Right hindlimb (tissue), 1 donor: Measurements from ENCODE around the gene FHIT.

Experiments
- DNase-seq: peaks from one replicate; pipeline ENCODE4 v3.0.0-alpha.2; 2018

Gene FHIT

DNA sequence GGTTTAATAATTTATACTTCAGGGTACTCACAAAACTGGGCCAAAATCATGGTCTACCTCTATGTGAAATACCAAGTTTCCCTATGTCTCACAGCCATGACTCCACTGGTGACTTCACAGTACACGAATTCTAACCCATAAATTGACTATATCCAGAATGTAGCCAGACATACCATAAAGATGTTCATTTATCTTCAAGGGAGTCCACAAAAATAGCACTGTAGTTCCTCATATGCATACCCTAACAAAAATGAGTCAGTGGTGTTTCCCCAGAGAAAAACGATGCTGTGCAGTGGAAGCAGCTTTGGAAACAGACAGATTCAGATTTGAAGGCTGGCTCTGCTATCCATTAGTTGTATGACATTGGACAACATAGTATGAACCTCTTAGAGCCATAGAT is 438.8 kb downstream of the FHIT start:
- DNase-seq = no peak

DNA sequence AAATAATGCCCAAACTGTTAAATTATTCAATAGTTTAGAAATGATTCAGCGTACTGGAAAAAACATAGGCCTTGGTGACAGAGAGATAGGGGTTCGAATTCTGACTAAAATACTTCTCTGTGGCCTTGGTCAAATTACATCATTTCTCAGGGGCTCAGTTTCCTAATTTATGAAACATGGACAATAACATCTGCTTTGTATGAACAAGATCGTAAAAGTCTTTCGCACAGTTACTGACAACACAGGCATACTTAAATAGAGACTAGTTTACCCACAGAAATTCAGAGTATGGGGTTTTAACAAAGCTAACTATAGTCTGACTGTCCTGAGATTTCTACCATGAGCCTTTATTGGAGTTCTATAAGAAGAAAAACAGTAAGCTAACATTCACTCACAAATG is 440.4 kb downstream of the FHIT start:
- no peak for DNase-seq

DNA sequence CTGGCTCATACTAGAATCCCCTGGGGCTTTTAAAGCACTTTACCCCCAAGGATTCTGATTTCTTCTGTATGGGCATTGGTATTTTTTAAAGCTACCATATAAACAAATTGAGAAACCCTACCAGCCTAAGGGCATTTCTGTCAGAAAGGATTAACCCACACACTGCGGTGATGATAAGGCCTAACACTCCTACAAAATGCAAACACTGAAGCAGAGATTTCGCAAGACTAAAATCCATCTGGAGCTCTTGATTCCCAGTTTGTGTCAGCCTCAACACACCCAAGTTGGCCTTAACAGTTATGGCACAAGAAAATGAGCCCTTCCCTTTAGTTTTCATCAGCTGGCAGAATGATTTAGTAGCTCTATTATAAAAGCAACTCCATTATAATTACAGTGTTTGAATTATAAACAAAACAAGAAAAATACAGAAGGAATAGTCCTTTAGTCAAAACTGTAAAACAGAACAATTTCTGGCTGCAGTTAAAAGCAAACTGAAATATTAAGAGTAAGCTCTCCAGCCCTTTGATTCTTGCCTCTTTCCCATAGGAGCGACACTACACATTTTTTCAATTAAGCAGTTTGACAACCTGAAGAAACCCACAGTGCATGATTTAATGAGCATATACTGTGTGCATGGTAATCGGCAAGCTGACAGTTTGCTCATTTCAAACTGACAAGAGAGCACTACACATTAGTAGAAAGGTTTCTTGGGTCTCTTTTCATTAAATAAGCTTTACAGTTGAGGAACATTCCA is 441.2 kb downstream of the FHIT start:
- no peak for DNase-seq

DNA sequence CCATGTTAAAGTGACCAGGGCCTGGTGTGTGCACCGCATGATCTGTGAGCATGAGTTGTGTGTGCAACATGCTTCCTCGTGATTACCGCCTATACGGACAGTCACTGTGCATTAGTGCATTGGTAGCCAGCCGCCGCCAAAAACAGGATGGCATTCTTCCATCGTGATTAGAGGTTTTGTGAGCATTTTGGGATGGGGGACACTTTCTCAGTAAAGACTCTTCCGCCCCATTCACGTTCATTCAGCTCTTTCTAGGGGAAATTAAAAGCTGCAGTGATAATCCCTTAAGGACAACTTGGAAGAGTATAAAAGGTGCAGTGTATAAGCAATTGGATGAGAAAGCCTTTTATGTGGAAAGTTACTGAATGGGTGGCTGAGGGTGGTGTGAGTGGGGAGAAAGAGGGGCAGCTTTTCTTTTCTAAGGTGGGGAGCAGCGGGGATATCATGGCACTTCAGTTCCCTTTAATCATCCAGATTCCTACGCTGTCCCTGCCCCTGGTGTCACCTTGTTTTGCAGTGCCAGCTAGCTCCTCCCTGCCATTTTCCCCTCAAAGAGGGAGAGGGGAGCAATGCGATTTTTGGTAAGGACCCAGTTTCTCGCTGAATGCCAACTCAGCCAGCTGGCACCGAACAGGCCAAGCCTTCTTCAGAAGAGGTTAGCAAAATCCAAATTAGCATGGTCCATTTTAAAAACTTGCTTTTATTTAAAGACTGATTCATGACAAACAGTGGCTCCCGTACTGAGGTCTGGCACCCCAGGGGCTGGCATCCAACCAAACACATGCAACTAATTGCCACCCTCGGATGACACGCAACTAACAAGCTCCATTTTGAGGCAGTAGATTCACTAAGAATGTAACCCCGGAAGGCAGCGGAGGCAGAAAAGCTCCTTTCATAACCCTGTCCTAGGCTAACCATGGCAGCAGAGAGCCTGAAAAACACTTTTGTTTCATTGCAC is 447.8 kb downstream of the FHIT start:
- no peak for DNase-seq

DNA sequence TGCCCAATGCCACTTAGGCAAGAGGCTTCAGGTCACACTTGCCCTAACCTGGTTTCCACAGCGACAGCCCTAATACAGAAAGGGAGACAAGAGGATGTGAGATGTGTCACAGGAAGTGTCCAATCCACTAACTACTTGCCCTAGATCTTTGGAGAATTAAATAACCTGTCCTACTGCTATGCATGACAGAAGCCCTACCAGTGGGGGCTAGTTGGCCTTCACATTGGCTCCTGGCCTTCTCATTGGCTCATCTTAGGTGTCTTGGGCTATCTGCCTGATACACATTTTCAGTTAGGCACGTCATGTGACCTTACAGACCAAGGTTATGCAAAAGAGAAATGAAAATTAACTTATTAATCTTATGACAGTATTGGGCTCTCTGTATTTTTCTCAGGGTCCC is 449.9 kb downstream of the FHIT start:
- DNase-seq = no peak

DNA sequence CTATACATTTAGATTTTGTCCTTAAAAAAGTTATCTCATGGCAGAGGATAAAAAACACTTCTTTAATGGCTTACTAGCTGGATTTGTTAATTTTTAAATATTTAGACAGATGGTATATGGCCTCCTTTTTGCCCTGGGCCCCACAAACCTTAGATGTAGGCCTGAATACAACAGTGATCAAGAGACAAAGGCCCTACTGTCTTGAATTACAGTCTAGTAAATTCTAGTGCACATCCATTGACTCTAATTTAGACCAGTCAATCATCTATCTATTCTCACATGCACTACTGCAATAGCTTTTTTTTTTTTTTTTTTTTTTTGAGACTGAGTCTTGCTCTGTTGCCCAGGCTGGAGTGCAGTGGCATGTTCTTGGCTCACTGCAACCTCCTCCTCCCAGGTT is 452.8 kb downstream of the FHIT start:
- DNase-seq = no peak

DNA sequence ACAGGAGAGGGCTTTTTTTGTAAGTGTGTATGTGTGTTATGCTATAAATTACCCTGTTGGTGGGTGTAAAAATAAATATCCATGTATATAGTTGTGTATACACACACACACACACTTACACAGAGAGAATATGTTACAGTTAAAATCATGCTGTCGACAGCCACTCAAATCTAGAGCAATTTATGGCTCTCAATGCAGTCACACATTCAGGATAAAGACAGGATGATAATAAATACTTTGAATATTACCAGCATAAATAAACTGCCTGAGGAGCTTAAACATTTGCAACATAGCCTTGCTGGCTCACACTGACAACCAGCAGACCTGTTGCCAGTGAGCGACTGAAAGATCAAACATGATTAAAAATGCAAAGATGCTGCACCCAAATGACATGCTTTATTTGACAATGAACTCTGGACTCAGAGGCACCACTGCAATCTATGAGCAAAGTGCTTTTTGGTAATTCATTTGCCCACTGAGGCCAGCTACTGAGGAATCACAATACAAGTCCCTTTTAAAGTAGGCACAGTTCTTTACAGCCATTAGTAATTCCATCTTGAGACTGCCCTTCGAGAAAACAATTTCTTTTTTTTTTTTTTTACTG is 458.9 kb downstream of the FHIT start:
- DNase-seq = no peak

DNA sequence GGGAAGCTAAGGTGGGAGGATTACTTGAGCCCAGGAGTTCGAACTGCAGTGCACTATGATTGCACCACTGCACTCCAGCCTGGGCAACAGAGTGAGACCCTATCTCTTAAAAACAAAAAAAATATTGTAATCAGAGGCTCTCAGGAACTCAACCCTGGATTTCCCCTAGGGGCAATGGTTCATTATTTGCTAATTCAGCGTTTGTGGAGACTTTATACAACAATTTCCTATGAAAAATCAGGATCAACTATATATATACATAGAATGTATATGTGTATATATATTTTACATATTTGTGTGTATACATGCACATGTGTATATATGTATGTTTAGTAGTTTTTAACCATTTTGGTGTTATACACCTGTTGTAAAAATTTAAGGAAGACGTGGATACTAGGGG is 463.1 kb downstream of the FHIT start:
- DNase-seq = no peak

DNA sequence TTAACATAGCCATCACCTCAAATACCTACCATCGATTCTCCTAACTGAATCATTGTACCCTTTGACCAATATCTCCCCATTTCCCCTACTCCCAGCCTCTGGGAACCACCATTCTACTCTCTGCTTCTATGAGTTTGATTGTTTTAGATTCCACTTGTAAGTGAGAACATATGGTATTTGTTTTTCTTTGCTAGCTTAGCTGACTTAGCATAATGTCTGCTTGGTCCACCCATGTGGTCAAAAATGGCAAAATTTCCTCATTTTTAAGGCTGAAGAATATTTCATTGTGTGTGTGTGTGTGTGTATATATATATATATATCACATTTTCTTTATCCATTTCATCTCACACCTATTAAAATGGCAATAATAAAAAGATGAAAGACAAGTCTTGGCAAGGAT is 469.3 kb downstream of the FHIT start:
- DNase-seq = no peak

DNA sequence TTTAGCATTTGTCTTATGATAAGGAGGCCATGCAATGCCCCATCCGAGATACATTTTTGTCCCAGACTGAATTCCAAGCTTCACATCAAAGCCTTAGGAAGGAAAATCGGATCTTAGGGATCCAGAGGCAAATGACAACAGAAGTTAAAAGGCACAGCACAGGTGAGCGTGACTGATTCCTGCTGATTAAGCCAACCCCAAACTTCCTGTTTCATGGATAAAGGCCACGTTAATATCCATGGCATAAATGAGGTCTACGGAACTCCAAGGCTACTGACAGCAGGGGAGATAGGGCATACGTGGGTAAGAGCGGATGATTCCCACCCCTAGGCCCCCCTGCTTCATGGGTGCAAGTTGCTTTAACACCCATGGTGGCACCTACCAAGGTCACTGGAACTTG is 471.6 kb downstream of the FHIT start:
- no peak for DNase-seq

DNA sequence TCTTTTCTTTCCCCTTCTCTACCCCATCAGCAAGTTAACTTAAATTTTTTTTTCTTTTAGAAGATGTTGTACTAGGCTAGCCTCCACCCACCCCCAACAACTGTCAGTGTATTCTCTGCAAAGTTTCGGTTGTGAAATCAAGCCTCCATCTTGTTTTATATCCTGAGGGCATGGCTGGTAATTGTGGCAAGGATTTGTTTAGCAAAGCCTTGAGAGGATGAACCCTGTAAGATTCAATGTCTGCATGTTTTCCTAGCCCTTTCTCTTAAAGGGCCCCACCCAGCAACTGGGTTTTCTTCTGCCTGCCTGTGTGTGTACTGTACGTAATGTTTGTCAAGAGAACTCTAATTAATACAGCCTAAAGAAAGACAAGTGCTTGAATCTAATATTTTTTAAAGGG is 475.3 kb downstream of the FHIT start:
- DNase-seq = no peak

DNA sequence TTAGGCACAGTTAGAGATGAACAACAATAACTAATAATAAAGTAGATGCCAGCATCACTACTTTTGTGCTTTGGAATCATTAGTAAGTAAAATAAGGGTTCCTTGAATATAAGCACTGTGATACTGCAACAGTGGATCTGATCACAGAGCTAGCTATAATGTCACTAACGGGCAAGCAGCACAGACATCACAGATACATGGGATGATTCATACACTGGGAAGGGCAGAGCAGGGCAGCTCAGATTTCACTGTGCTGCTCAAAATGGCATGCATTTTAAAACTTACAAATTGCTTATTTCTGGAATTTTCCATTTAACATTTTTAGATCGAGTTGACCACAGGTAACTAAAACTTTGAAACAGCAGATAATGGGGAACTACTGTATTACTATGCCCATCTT is 476.6 kb downstream of the FHIT start:
- DNase-seq = no peak

DNA sequence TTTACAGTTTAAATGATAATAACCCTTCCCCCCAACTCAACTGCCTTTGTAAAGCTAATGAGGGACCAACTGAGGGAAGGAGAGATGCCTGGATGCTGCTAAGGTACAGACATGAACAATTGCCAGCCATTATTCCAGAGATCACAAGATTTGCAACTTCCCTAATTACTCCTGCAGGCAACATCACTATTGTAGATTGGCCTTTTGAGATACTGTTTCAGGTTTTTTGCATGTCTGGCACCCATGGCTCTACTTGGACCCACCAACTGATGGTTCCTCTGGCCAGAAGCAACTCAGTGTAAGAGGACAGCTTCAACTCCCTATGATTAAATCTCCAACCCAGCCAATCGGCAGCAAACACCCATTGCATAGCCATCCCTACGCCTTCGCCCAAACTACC is 478.7 kb downstream of the FHIT start:
- DNase-seq = no peak

DNA sequence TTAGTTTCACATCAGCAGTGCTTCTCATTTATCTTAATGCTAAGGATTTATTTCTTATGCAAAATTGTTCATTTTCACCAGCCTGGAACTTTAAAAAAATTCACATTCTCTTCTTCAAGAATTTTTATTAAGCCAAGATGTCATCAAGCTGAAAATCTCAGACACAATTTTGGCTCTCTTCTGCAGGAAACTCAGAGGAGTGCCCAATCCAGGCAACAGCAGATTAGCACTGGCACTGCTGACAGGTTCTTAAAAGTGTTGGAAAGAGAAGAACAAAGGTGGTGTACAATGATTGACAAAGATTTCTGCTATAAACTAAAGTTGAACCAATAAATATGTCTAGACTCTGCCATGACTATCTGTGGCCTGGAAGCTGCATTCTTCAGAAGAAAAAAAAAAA is 479.5 kb downstream of the FHIT start:
- DNase-seq = no peak

DNA sequence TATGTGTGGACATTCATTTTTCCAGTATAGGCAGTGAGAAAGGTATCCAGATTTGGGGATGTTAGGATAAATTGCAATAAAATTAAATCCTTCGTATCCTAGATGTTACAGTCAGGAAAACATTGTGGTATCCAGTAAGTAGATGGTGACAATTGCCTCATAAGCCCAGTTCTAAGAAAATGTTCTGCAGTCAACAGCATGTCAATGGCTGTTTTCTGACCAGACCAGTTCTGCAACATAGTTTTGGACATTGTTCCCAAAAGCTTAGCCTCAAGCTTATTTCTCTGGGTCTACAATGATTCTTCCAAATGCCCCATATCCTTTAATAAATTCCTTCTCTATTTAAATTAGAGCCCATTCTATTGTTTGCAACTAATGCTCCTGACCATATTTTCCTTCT is 480.7 kb downstream of the FHIT start:
- no peak for DNase-seq

DNA sequence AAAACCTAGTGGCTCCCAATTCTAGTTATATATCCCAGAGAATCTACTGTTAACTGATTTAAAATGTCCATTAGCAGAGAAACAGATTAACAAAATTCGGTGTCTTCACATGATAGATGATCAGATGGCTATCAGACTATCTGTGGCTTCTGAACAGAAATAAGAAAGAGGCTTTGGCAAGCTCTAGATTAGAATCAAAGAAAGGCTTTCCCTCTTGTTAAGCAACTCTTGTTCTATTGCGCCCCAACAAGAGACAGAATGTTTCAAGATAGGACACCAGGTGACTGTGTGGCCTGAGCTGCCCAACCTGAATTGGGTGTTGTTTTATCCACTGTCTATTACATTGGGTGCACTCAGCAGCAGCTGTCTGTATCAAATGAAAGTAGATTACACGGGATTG is 483.7 kb downstream of the FHIT start:
- no peak for DNase-seq

DNA sequence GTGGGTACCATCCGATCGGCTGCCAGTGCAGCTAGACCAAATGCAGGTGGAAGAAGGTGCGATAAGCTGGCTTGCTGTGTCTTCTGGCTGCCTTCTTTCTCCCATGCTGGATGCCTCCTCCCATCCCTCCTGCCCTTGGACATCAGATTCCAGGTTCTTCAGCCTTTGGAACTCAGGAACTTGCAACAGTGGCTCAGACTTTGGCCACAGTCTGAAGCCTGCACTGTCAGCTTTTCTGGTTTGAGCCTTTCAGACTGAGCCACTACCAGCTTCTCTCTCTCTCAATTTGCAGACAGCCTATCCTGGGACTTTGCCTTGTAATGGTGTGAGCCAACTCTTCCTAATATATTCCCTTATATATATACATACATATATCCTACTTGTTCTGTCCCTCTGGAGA is 485.5 kb downstream of the FHIT start:
- DNase-seq = no peak

DNA sequence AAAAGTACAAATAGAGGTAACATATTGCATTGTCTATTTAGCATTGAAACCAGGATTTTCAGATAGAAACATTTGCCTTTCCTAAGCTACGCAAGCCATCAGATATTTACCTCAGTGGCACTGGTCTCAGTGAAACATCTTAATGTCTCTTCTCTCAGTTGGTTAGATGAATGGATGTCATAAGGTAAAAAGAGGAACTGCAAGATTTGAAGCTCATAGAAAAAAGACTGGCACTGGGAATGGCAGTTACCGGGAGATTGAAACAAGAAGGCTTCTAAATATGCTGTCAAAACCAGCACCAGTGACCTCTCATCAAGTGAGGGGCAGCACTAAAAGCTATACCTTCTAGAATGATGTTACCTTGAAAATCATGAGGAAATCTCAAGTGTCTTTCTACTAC is 486.4 kb downstream of the FHIT start:
- DNase-seq = no peak

DNA sequence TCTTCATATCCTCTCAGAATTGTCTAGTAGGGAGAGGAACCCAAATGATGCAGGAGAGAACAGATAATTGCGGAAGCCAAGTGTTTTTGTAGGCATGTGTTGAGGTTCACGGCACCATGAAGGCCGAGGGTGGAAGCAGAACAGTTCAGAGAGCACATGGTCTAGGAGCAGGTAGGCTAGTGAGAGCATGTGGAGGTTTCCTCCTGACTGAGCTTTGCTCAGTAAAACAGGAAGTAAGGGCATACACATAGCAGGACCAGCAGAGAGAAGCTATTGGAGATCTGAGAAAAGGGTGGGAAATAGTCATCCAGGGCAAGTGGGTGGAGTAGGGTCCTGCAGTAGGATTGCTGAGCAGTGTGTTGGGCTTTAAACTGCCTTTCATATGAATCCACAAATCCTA is 491.1 kb downstream of the FHIT start:
- no peak for DNase-seq

DNA sequence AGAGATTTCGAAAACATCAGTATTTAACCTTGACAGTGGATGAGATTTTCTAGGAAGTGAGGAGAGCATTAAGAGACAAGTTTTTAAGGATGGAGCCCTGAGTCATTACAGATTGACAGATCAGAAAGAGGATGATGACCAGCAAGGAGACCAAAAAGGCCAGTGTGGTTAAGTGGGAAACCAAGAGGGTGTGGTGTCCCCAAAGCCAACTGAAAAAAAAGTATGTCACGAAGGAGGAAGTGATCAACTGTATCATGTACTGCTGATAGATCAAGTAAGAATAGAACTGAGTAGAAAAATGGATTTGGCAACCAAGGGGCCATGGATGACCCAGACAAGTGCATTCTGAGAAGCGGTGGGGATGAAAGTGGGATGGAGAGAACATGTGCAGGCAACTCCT is 491.8 kb downstream of the FHIT start:
- DNase-seq = no peak

DNA sequence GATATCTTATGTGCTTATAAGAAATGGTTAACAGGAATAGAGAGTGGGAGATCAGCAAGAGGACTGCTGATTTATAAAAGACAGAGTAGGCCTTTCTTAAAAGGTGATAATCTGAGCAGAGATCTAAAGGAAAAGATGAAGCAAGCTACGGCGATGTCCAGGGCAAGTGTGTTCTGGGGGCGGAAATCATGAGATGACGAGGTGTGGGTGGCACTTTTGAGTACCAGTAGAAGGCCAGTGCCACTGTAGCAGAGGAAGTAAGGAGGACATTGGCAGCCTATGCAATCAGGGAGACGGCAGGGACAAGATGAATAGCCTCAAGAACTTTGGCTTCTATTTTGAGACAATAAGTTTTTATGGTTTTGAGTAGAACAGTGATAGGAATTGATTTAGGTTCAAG is 492.4 kb downstream of the FHIT start:
- no peak for DNase-seq

DNA sequence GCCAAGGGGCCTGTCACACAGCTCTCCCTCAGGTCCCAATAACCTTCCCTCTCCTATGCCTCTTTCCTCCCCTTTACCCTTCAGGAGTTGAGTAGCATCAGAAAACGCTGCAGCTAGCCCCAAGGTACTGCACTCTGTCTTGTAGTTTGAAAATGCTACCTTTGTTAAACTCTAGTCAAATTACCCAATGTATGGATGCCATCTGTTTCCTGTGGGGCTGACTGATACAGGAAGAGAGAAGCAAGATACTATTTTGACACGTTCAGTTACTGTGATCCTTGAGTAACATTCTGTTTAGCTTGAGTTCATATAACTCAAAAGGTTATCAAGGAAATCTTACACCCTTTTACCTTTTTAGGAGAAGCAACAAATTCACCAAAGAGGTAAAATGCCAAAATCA is 493.1 kb downstream of the FHIT start:
- no peak for DNase-seq

DNA sequence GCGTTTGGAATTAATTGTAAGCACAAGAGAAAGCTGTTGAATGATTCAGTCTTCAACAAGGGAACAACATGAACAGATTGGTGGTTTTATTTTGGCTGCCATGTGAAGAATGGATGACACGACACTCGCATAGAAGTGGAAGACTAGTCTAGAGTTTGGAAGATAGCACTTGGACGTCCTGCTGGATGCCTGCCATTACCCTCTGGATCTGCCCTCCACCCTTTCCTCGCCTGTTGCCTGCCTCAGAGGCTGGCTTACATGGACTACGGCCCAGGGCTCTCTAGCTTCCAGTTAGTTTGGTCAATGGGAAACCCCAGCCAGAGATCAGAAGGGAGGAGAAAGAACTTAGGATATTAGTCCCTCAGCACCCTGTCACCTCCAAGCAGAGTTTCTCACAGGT is 493.5 kb downstream of the FHIT start:
- no peak for DNase-seq
